ENCODE results near the gene CFAP73. TPM values are rescaled to one million over a fixed set of nuclear protein-coding genes. Genes with fewer than 3 reads are reported as not detected.

The CFAP73 gene
- total and polyA plus RNA-seq, 2 experiments from 2014 or later = 0.50 to 0.59 TPM

DNA sequence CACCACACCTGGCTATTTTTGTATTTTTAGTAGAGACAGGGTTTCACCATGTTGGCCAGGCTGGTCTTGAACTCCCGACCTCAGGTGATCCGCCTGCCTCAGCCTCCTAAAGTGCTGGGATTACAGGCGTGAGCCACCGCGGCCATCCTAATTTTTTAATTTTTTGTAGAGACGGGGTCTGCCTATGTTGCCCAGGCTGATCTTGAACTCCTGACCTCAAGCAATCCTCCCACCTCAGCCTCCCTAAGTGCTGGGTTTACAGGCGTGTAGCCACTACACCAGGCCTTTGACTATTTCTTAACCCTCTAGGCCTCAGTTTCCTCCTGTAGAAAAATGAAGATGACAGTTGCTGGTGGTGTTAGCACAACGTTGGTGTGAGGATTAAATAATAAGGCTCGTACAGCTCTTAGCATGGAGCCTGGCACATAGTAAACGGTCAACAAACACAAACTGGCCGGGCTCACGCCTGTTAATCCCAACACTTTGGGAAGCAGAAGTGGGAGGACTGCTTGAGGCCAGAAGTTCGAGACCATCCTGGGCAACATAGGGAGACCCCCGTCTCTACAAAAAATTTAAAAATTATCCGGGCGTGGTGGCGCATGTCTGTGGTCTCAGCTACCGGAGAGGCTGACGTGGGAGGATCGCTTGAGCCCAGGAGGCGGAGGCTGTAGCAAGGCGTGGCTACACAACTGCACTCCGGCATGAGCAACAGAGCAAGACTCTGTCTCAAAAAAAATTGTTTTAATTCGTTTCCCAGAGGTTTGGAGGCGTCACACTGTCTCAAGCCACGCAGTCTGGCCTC lies 34.8 kb downstream of the CFAP73 start (continued):
- no peak for TF ChIP-seq ZNF462 (CRISPR knock-in tag; IDR thresholded peaks at IDR 0.05)

- peaks cover 12% of the 10 kb centered on the region for H3K4me1 Mint-ChIP-seq
- Histone ChIP-seq H2AFZ (peak overlapping the region; percentile 95), H3K4me3 (peak overlapping the region; percentile 97), H3F3A (replicated peaks; ENCODE audit: low read depth) (peaks cover 3% of the 10 kb centered on the region; the same call in 1 of the 2 replicates), H4K20me1 (replicated peaks; ENCODE audit: insufficient read depth) (peaks cover 37% of the 10 kb centered on the region), H3K4me2 (peak overlapping the region; percentile 94), H3K27me3 (ENCODE audit: insufficient read depth) (no peaks in the 10 kb centered on the region), H3K79me2 (replicated peaks; ENCODE audit: insufficient read depth) (peaks cover 52% of the 10 kb centered on the region), H3K27ac (ENCODE audit: low read depth) (peak overlapping the region; percentile 87), H3K4me1 (ENCODE audit: insufficient read depth) (peaks cover 4% of the 10 kb centered on the region; the same call in 1 of the 2 replicates), H3K36me3 (ENCODE audit: insufficient read depth) (no peaks in the 10 kb centered on the region; the same call in 1 of the 2 replicates), H3K9me2 (ENCODE audit: insufficient read depth) (no peaks in the 10 kb centered on the region)
- peak overlapping the region; percentile 95 for H3K4me3 Mint-ChIP-seq
- H3K27me3 Mint-ChIP-seq (ENCODE audit: insufficient read depth, low read depth, poor library complexity) = peaks cover 10% of the 10 kb centered on the region
- no peaks in the 10 kb centered on the region for H3K9me3 Mint-ChIP-seq
- peaks cover 46% of the 10 kb centered on the region for H3K36me3 Mint-ChIP-seq (ENCODE audit: low read depth)
- peak; percentile 94 for DNase-seq (ENCODE audit: low spot score)
- H3K27ac Mint-ChIP-seq = peak overlapping the region; percentile 88
- ATAC-seq = peak; percentile 86
- no peak for TF ChIP-seq STAT1 (IDR thresholded peaks at IDR 0.05; ENCODE audit: unreplicated experiment)
- TF ChIP-seq, protein P1, sequence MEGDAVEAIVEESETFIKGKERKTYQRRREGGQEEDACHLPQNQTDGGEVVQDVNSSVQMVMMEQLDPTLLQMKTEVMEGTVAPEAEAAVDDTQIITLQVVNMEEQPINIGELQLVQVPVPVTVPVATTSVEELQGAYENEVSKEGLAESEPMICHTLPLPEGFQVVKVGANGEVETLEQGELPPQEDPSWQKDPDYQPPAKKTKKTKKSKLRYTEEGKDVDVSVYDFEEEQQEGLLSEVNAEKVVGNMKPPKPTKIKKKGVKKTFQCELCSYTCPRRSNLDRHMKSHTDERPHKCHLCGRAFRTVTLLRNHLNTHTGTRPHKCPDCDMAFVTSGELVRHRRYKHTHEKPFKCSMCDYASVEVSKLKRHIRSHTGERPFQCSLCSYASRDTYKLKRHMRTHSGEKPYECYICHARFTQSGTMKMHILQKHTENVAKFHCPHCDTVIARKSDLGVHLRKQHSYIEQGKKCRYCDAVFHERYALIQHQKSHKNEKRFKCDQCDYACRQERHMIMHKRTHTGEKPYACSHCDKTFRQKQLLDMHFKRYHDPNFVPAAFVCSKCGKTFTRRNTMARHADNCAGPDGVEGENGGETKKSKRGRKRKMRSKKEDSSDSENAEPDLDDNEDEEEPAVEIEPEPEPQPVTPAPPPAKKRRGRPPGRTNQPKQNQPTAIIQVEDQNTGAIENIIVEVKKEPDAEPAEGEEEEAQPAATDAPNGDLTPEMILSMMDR (conservative IDR thresholded peaks at IDR 0.05; ENCODE audit: low read depth in 2 of 2) = no peak
- TF ChIP-seq, protein P2, sequence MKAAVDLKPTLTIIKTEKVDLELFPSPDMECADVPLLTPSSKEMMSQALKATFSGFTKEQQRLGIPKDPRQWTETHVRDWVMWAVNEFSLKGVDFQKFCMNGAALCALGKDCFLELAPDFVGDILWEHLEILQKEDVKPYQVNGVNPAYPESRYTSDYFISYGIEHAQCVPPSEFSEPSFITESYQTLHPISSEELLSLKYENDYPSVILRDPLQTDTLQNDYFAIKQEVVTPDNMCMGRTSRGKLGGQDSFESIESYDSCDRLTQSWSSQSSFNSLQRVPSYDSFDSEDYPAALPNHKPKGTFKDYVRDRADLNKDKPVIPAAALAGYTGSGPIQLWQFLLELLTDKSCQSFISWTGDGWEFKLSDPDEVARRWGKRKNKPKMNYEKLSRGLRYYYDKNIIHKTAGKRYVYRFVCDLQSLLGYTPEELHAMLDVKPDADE (IDR thresholded peaks at IDR 0.05) = no peak
- TF ChIP-seq ZNF462 (CRISPR knock-in tag; IDR thresholded peaks at IDR 0.05) = no peak
- no peak for TF ChIP-seq ZNF114 (CRISPR knock-in tag; IDR thresholded peaks at IDR 0.05)
Observed at GRCh38 chr12:113184900-113185179, 35.3 kb downstream of the CFAP73 start.
